ENCODE results near the gene ADAM12. TPM values are rescaled to one million over a fixed set of nuclear protein-coding genes. Genes with fewer than 3 reads are reported as not detected.

ADAM12 gene
- total RNA-seq, 1 donor from 2014 or later, result 24.7 TPM

DNA sequence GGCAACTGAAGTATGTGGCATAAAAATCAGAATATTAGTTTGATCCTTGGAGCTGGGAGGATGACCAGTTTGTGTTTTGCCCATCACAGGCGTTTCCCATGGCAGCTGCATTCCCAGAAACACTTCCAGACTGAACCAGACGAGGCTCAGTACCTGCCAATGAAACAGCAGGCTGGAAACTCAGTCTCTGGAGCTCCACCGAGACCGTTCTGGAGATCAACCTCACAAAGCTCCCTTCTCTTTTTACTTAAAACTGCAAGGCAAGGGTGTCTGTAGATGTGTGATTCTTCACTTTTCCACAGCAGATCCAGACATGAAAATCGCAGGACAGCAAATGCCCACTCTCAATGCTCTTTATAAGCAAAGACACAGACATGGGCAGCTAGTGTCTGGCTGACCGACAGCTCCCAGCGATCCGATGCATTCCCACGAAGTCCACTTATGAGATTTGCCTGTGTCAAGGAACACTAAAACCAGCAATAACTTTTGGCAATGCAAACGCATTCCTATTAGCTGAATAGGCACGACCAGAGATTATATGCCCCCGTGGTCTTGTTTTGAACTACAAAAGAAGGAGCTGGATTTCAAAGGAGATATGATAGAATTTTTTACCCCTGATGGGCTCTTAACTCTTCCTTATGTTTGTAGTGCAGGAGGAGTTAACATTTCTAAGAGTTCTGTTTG, 72.6 kb downstream of the ADAM12 start:
- DNase-seq, result peak; percentile 90

DNA sequence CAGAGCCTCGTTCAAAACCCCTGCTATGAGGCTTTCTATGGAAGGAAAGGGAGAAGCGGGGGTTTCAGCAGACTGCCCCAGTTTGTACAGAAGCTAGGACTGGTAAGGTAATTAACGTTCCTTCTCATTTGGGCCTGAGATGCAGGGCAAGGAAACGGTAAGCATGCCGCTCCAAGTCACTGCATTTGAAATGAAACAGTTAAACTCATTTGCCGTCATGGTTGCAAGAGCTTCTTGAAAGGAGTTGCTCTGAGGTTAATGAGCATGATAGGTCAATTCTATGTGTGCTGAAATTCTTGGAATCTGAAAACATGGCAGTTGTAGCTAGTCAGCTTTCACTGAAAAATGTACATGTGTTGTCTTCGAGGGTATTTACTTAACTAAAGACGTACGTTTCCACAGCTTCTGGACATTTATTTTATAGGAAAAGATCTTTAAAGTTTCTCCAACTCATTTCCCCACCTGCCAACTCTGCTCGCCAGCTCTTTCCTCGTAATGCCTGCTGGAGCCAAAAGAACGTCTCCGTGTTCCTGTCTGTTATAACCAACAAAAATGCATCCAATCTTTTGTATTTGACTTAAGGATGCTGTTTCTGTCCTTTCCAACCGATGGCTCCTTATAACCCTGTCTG, 73.3 kb downstream of the ADAM12 start:
- DNase-seq, result peak; percentile 86

DNA sequence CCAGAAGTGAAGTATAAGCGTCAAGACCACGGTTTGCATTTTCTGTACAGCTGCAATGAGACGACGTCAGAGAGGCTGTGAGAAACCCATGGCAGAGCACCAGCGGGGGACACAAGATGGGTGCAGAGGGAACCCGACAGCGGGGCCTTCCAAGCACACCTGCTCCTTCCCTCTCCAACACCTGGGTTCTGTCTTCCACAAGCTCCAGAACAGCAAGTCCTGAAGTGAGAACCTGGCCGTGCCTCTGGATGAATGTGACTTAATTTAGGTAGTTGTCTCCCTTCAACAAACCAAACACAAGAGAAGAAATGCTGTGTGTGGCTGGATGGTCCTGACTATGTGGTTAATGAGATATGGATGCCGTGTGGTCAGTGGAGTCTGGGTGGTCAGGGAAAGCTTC, 76.1 kb downstream of the ADAM12 start:
- DNase-seq, result no peak

DNA sequence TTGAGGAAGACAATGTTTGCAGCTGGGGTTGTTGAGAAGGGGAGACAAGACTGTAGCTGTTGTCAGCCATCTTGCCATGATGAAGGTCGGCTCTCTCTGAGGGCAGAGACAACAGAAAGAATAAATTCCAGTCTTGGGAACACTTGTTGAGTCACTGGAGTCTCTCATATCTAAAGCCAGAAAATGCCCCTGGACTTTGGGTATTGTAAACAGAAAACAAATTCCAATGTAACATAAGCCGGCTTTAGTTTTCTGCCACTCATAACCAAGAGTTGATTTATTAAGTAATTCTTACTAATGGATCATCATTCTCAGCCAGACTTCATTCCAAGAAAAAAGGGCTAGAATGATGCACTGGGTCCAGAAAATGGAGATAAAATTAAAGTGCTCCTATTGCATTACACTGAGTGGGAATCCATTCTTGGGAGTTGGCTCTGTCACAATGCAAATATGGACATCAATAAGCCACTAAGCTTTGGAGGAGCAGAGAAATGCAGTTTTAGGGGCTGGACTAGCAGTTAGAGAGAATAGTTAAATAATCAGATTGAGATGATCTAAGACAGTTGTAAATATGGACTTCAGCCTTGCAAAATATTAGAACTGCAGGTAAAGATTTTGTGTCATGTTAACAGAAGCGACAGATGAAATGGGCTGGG, 78.9 kb downstream of the ADAM12 start:
- no peak for DNase-seq

DNA sequence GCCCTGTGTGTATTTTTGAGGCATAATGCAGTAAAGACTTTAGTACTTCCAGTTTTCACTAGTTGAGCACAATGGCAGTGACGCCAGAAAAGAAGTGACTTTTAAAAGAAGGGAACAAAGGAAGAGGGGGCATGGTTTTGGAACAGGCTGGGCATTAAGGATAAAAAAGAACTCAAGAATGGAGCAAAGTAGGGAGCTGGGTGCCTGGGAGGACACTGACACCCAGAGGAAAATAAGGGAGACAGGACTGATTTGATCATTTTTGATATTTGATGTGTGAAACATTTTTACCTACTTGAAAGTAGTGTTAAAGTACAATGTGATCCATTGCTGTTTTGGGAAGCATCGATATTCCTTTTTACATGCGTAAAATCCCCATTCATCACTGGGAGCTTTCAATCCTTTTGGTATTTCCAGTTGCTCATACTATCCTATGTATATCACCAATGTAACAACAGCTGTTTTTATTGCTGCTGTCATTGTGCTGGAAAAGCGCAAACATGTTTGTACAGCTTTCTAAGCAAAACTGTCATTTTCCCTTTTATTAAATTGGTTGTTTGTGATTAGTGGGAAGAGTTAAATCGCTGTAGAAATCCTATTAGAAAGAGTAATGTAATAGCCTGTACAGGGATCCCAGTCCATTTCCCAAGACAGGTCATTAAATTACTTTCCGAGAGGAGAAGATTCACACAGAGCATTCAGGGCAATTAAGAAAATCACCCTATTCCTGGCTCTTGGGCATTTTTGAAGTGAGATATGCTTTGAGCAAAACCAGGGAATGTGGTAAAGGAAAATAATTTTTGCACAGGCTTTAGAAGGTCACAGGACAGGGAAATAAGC, 85.2 kb downstream of the ADAM12 start:
- peak; percentile 48 for DNase-seq

DNA sequence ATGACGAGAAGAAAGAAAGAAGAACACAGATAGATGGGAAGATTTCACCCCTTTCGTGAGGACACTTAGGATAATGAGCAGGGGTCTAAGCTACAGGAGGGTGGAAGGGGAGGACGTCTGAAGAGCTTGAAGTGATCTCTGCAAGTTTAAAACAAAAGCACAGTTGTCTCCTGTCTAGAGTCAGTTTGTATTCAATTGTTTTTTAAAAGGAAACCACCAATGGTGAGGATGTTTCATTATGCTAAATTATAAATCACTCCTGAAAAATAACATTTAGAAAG, 85.9 kb downstream of the ADAM12 start:
- no peak for DNase-seq

DNA sequence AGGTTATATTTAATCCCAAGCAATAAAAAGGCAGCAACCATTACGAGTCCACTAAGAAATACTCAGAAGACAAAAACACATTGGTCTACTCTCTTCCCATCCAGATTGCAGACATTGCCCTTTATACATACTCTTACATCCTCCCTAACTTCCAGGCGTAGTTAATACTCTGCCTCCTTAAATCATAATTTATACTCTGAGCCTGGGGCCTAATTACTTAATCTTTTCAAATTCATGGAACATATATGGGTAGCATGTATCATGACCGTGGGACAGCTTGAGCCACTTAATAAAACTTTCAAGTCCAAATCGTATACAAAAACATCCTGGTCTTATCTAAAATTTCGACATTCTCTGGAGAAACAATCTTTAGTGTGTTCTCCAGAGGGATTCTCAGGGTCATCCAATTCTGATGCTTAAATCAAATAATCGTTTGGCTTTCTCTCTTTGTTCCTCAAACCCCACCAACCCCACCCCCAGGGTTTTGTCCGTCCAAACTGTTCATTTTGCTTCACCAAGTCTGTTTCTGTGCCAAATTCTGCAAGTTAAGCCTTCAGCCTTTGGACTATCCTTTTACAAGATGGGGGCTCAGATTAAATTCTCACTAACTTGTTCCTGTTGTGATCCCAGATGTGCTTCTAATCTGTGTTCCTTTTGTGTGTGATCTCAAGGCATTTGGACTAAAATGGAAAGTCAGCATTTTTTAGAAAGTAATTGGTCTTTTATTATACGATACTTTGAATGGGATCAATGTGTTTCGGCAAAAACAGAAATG, 86.4 kb downstream of the ADAM12 start:
- DNase-seq, result no peak

DNA sequence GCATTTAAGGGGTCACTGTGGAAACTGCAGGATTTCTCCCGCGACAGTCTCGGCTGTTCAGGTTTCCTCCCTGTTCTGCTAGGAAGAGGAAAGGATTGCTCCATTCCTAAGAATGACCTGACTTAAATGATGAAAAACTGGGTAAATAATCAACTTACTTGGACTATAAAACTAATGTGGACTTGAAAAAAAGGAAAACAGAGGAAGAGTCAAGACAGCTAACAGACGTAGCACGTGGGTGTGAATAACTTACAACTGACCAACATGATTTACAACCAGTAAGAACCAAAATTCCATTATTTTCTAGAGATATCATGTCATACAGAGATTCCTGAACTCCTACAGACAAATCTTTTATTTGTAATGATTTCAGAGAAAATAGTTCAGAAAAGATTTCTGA, 93.8 kb downstream of the ADAM12 start:
- DNase-seq, result no peak

DNA sequence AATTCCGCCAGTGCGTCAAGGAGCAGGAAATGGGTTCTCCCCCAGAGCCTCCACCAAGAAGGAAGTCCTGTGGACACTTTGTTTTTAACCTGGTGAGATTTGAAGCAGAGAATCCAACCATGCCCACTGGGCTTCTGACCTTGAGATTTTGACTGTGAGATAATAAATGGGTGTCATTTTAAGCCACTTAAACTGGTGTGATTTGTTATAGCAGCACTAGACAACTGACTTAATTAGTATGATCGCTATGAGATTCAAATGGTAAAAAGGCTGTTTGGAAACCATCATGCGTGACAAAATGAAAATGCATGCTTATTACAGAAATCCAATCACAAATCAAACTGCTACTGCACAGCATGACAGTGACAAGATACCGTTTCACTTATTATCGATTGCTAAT, 98.0 kb downstream of the ADAM12 start:
- DNase-seq, result no peak

DNA sequence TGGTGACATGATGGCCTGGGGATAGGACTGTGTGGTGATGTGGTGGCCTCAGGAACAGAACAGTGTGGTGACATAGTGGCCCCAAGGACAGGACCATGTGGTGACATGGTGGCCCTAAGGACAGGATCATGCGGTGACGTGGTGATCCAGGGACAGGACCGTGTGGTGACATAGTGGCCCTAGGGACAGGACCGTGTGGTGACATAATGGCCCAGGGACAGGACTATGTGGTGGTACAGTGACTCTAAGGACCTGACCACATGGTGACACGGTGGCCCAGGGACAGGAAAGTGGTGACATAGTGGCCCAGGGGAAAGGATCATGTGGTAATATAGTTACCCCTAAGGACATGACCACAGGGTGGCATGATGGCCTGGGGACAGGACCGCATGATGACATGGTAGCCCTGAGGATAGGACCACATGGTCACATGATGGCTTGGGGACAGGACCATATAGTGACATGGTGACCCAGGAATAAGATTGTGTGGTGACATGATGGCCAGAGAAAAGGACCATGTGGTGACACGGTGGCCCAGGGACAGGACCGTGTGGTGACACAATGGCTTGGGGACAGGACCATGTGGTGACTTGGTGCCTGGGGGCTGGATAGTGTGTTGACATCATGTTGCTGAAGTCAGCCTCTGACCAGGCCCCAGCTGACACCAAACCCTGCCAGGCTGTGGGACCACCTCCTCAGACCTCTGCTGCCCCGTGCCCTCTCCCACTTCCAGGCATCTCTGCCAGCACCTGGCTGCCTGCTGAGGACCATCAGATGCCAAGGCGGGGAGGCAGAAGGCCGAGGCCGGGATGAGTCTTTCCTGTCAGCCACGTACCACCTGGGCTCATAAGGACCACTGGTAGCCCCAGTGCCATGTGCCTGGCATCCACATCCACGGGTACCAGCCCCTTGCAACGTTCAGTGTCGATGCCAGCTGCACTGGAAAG, 99.5 kb downstream of the ADAM12 start:
- DNase-seq, result no peak

DNA sequence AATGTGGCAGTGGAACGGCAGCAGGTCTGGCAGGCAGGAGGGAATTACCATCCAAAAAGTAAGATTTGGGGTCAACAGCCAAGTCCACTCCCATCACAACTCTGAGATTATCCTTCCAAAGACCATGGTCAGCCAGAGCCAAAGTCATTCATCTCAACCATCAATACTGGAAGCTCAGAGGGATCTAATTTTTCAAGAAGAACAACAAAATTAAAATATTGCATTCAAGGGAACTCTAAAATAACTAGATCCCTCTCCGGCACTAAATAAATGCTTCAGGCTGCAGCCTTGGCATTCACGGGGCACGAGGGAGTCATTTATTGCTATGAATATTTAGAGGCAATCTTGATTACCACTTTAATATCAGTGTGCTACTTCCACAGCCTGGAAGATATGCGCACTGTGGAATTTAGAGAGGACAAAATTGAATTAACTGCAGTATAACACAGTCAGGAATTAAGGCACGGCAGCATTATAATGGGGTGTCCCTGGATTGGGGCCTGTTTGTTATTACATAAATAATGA, 102.0 kb downstream of the ADAM12 start:
- DNase-seq, result no peak

DNA sequence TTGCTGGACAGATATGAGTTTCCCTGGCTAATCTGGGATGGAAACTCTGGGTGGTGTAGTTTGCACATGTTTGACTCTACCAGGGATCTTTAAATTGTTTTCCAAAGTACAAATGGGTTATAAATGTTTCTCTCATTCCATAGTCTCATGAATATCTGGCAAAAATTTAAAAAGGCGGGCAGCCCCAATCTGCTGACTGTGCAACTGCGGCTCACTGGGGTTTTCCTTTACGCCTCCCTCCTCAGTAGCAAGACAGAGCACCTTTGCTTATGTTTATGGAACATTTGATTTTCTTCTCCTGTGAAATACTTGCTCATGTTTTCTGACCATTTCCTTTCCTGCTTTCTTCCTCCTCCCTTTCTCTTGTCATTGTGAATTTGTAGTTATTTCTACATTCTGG, 105.0 kb downstream of the ADAM12 start:
- no peak for DNase-seq

DNA sequence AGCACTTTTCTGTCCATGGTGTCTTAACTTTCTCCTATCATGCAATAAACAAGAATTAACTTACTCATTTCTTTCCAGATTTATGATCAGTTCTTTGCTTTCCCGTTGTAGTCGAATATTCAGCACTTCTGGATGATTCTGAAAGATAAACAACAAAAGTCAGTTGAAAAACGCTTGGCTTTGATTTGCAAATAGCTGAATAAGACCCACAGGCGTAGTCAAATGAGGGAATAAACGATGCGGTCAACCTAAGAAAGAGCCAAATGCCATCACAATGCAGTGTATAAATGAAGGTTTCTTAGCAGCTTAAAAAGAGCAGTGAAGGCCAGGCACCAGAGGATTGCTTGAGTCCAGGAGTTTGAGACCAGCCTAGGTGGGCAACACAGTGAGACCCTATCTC, 109.4 kb downstream of the ADAM12 start:
- DNase-seq, result no peak

DNA sequence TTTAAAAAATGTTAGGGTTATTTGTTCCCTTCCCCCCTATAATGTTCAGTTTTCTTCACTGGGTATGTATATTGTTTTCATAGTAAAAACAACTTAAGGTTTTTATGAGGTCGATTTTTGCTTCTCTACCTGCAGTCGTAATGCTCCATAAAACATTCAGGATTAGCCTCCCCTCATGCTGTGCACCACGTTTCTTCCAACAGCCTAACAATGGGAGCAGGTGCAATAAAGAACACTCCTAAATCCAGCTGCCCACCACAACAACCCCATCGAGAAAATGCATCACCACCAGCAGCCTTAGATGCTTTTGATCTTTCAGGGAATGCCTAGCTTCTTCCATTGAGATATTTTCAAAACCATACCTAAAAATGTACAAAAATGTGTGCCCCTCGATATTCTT, 111.1 kb downstream of the ADAM12 start:
- DNase-seq, result no peak

DNA sequence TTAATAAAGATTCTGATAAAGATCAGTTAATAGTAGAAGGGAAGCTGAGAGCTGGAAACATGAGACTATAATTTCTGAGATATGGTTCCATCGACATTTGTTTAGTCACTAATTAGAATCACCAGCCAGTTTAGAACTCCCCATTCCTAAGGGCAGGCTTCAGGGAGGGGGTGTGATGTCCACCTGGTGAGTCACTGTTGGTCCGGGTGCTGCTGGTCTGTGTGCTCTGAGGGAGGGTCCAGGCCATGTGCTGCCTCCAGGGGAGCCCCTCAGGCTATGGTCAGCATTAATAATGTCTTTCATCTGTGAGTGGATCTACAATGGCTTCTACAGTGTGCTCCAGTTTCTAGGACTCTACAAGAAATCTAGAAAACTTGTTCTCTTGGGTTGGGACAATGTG, 115.8 kb downstream of the ADAM12 start:
- DNase-seq, result no peak

DNA sequence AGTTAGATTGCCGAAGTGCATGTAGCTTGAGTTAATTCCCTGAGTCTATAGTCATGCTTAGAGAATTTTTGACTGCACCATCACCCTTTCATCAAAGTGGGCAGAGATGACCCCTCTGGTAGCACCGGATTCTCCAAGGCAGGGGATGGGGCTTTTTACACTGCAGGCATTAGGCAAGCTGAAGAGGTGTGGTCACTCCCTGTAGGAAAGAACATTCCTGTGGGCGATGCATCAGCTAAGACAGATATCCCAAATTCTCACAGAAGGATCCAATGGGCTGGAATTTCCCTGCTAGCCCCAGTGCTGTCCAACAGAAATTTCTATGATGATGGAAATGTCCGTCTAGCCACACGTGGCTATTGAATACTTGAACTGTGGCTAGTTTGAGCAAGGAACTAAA, 118.2 kb downstream of the ADAM12 start:
- no peak for DNase-seq

DNA sequence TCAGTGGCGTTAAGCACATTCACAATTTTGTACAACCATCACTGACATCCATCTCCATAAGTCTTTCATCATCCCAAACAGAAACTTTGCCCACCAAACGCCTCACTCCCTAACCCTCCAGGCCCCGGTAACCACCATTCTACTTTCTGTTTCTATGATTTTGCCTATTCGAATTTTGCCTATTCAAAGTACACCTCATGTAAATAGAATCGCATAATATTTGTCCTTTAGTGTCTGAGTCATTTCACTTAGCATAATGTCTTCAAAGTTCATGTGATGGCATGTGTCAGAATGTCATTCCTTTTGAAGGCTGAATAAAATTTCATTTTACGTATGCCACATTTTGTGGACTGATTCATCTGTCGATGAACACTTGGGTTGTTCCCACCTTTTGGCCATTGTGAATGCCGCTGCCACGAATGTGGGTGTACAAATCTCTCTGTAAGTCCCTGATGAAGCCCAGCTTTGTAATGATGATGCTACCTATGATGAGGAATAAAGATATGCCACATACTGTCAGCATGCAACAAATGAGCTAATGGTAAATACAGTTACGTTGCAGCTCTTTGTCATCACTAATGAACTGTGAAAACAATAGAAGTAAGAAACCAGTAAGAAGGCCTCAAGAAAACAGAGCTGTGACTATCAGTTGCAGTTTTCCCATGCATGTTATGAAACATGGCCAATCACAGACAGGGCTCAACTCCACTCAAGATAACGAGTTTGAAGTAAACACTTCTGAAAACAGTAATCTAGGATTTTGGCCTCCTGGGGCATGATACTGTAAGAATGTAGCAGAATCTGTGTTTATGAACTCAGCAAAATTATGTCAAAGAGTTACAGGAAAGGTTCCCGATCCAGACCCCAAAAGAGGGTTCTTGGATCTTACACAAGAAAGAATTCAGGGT, 120.0 kb downstream of the ADAM12 start:
- no peak for DNase-seq

DNA sequence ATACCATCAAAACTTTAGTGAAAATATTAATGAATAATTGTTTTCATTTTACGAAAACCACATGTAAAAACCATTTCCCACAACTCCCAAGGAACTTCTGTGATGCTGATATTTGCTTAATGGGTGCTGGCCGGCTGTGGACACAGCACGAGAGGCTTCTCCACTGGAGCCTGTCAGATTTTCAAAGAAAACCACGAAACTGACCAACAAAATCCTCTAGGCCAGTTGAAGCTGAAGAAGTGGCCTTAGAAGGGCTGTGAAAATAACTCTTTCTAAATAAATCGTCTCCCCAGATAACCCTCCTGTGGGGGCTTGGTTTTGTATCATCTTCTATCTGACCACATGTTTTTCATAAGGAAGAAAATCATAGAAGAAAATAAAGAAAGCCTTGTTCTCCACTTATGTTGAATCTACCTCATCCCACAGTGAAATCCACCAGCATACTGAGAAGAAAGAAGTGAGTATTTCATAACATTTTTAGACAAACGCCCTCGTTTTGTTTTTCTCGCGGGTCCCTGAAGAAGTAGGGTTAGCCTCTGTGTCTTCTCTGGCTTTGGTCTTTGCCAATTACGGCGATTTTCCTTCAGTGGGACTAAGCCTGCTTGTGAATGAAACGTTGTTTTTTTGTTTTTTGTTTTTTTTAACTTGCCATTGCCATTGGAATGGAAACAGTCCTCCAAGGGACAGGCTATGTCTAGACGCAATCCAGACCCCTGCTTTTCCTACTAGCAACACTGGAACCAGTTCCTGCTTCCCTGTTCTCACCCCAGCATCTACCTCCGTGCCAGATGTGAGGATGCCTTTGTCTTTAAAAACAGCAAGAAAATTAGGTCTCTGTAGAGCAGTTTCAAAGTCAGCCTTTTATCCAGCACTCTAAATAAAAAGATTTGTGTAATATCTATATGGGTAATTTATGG, 123.9 kb downstream of the ADAM12 start:
- peak; percentile 58 for DNase-seq

All from tongue (tissue), 2 donors.